ENCODE measurements around the gene CEBPA.
"Not testable (repeated sequence)": the region's sequence is repeated elsewhere in the genome, so short reads cannot be mapped to it uniquely, and the experiment has no call there.

Gene CEBPA

DNA sequence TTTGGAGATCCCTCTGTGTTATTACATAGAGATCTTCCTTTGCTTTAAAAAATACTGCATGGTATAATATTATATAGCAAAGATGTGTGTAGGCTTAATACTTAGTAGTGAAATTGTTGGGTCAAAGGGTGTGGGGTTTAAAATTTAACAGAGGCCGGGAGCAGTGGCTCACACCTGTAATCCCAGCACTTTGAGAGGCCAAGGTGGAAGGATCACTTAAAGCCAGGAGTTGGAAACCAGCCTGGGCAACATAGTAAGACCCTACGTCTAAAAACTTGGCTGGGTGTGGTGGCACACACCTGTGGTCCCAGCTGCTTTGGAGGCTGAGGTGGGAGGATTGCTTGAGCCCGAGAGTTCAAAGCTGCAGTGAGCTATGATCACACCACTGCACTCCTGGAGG lies 22.3 kb upstream of the CEBPA start:
- no peak for DNase-seq (ENCODE audit: low spot score)

DNA sequence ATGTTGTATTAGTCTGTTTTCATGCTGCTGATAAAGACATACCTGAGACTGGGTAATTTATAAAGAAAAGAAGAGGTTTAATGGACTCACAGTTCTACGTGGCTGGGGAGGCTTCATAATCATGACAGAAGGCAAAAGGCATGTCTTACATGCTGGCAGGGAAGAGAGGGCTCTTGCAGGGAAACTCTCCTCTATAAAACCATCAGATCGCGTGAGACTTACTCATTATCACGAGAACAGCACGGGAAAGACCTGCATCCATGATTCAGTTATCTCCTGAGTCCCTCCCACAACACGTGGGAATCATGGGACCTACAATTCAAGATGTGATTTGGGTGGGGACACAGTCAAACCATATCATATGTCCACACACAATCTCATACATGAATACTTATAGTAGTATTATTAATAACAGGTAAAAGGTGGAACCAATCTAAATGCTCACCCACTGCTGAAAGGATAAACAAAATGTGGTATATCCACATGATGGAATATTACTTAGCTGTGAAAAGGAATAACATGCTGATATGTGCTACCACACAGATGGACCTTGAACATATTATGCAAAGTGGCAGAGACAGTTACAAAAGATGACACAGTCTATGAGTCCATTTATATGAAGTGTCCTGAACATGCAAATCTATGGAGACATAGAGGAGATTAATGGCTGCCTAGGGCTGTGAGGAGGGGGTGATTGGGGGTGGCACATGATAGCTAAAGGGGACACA lies 20.9 kb upstream of the CEBPA start:
- no peak for DNase-seq (ENCODE audit: low spot score)

DNA sequence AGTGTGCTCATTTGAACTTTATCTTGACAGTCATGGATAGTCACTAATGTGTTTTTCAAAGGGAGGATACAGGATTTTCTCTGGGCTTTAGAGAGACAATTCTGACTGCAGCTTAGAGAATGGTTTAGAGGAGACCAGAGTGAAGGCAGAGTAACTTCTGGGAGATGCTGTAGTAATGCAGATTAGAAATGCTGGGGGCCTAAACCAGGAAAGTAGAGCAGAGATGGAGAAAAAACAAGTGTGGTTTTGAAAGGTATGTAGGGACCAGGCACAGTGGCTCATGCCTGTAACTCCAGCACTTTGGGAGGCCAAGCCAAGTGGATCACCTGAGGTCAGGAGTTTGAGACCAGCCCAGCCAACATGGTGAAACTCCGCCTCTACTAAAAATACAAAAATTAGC lies 18.3 kb upstream of the CEBPA start:
- no peak for DNase-seq (ENCODE audit: low spot score)

DNA sequence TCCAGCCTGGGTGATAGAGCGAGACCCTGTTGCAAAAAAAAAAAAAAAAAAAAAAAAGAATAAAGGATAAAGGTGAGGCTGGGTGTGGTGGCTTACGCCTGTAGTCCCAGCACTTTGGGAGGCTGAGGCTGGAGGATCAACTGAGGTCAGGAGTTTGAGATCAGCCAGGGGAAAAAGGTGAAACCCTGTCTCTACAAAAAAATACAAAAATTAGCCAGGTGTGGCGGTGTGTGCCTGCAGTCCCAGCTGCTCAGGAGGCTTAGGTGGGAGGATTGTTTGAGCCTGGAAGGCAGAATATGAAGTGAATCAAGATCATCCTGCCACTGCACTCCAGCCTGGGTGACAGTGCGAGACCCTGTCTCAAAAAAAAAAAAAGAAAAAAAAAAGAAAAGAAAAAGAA lies 15.7 kb upstream of the CEBPA start:
- DNase-seq (ENCODE audit: low spot score) = not testable (repeated sequence)

- no peak for DNase-seq (ENCODE audit: low spot score)
Observed at GRCh38 chr19:33317517-33317916, 15.2 kb upstream of the CEBPA start.

DNA sequence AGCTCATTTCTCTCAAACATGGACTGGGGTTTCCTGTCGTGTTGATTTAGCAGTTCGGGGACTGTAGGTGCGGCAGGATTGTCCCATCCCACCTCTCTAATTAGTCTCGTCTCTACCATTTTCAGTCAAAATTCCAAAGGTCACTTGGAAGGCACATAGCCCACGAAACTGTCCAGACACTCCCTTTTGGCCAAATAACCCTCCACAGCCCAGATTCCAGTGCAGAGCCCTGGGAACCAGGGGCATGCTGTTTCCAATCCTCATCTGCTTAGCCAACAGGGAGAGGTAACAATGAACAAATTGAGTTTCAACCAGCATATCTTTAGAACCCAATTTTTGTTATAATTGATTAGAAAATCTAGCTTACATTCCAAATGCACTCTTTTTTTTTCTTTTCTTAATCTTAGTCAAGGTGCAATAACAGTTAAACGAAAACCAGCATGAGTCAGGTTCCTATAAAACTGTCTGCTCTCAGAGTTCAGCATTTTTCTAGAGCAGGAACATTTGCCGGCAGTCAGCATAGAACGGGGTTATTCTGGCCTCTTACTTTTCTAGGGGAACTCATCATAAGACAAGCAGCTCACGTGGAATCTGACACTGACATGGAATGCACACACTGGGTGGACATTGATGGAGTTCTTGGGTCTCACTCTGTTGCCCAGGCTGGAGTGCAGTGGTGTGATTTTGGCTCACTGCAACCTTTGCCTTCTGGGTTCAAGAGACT lies 14.4 kb upstream of the CEBPA start:
- no peak for DNase-seq (ENCODE audit: low spot score)

GRCh38 chr19:33312808-33313207 lies 10.5 kb upstream of the CEBPA start:
- DNase-seq (ENCODE audit: low spot score) = not testable (repeated sequence)

DNA sequence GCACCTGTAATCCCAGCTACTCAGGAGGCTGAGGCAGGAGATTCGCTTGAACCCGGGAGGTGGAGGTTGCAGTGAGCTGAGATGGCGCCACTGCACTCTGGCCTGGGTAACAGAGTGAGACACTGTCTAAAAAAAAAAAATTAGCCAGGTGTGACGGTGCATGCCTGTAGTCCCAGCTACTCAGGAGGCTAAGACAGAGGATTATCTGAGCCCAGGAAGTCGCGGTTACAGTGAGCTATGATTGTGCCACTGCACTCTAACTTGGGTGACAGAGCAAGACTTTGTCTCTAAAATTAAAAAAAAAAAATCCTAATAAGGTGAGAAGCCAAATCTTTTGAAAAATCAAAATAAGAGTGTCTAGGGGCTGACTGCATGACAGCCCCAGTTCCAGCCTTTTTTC lies 9.7 kb upstream of the CEBPA start:
- DNase-seq (ENCODE audit: low spot score) = no peak

DNA sequence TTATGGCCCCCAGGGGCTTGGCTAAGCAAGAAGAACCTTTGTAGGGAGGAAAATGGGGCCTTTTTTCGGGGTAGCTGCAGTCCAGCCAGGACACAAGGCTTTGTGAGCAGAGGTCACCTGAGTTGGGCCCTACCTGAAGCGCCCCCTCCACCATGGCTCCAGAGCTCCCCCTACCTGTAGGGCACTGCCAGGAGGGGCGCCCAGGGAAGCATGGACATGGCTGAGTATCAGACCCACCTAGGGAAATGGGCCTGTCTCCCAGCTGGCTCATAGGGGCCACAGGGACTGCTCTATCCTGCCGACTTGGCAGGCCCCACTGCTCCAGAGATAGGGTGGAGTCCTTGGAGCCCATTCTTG lies 9.0 kb upstream of the CEBPA start:
- DNase-seq (ENCODE audit: low spot score) = no peak

DNA sequence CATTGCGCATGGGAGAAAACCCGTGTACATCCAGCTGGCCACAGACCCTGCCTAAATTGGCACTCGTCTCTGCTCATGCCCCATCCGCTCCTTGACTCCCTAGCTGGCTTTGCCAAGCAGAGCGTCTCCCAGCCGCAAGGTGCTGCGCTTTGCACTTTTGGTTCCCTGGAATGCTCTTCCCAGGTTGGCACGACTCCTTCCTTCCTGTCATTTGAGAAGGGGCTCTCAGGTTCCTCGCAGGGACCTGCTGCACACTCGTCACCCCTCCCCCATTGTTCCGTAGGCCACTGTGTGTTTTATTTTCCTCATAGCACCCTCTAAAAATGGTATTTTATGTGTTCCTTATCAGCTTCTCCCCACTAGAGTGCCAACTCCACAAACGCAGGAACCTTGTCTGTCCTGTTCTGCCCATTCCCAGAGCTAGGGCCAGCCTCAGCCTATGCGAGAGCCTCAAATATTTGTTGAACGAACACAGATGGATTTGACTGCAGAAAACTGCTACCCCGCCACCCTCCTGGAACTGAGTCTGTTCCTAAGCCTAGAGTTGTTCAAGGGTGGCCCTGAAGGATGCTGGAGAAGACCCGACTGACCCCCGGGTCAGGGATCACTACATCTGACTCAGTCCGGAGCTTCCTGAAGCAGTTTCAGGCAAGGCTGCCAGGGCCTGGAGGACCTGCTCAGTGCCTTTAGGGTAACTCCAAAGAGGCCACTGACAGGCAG lies 8.4 kb upstream of the CEBPA start:
- no peak for DNase-seq (ENCODE audit: low spot score)

DNA sequence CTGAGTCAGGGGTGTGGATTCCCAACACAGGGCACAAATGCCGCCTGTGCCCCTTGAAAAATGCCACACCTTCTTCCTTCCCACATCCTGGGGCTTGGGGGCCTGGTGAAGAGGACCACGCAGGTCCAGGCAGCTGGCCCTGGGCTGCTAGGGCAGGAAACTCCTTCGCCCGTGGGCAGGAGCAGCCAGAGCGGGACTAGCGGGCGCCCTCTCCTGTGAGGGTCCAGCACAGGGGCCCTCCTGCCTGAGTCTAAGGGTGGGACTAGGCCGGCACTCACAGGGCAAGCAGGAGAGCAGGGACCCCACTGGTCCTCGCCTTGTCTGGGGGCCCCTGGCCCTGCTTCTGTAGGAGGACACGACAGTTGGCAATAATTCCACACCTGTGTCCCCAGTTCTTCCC lies 7.5 kb upstream of the CEBPA start:
- DNase-seq (ENCODE audit: low spot score) = no peak

DNA sequence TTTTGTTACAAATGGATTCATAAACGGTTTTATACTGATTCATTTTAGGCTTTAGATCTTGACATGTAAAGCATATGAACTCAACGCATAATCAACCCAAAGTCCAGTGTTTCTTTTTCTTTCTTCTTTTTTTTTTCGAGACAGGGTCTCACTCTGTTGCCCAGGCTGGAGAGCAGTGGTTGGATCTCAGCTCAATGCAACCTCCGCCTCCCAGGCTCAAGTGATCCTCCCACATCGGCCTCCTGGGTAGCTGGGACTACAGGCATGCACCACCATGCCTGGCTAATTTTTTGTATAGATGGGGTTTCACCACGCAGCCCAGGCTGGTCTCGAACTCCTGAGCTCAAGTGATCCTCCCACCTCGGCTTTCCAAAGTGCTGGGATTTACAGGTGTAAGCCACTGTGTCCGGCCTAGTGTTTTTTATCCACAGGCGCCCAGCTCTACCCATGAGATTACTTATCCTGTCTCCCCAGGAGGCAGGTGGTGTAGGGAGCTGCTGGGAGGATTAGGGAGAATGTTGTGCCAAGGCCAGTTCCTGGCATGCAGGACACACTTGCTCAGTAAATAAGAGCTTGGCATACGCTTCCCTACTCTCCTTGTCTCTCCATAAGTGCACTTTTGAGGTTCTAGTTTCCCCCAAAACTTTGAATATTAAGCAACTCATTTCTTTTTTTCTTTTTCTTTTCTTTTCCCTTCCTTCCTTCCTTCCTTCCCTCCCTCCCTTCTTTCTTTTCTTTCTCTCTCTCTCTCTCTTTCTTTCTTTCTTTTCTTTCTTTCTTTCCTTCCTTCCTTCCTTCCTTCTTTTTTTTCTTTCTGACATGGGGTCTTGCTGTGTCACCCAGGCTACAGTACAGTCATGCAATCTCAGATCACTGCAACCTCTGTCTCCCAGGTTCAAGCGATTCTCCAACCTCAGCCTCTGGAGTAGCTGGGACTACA lies 4.8 kb upstream of the CEBPA start:
- DNase-seq (ENCODE audit: low spot score) = no peak

DNA sequence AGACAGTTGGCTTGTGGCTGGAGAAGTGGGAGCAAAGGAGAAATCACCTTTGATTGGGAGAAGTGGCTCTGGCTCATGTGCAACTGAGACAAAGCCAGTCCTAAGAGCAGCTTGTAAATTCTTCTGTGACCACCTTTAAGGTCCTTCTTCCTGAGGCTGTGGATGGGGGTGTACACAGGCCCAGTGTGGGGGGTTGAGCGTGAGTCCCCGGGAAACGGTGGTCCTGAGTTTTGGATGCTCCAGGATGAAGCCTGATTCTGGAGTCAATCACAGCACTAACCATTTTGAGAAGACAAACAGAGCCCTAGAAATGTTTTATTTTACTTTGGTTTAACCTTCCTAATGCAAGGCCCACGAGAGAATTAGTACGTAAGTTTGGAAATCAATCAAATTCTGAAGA lies 3.9 kb upstream of the CEBPA start:
- DNase-seq (ENCODE audit: low spot score) = no peak

GRCh38 chr19:33304760-33305647 lies 2.7 kb upstream of the CEBPA start:
- no peak for DNase-seq (ENCODE audit: low spot score)

GRCh38 chr19:33304371-33304759 lies 2.0 kb upstream of the CEBPA start:
- DNase-seq (ENCODE audit: low spot score) = peak; percentile 5

DNA sequence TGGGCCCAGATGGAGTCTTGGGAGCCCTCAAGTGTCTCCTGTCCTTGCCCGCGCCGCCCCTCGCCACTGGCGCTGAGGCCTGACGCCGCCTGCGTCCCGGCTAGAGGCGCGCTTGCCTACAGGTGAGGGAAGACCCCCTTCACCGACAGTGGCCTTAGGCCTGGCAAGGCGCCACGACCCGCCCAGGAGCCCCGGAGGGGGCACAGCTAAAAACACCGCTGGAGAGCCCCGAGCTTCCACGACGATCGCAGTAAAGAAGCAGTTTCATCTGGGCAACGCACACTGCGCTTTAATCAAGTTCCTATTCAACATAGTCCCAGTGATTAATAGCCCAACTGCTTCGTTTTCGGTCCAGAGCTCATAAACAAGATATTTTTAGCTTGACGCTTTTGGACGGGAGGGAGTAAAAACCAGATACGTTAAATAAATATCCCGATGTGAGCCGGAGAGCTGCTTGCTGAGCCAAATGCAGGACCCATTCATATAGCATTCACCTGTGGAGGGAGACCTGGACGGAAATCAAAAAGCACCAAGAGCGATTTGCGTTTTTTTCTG lies 1.5 kb upstream of the CEBPA start:
- no peak for DNase-seq (ENCODE audit: low spot score)

- DNase-seq (ENCODE audit: low spot score) = peak; percentile 84
Observed at GRCh38 chr19:33302974-33303790, 848 bp upstream of the CEBPA start.

DNA sequence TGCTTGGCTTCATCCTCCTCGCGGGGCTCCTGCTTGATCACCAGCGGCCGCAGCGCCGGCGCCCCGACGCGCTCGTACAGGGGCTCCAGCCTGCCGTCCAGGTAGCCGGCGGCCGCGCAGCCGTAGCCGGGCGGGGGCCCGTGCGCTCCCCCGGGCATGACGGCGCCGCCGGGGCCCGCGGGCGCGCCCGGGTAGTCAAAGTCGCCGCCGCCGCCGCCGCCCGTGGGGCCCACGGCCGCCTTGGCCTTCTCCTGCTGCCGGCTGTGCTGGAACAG lies 497 bp downstream of the CEBPA start:
- peak; percentile 23 for DNase-seq (ENCODE audit: low spot score)

- DNase-seq (ENCODE audit: low spot score) = peak; percentile 16
Observed at GRCh38 chr19:33301144-33301899, 1.0 kb downstream of the CEBPA start.

DNA sequence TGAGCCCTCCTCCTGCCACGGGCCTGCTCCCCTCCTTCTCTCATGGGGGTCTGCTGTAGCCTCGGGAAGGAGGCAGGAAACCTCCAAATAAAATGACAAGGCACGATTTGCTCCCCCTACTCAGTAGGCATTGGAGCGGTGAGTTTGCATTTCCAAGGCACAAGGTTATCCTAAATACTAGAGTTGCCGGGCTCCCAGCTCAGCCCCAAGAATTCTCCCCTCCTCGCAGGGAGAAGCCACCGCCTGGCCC lies 1.5 kb downstream of the CEBPA start:
- peak; percentile 4 for DNase-seq (ENCODE audit: low spot score)
